OCI-LY1 (cell line): Measurements from ENCODE around the gene EBF4.

Experiments
- CTCF ChIP-seq: fragments of 200-600 bp; sonication (generic), shearing (Covaris generic); IDR thresholded peaks from 2 replicates; pipeline ENCODE4 v1.5.1; 2017; ENCODE audit warnings: mild to moderate bottlenecking, antibody characterized with exemption, low read length, moderate library complexity, mixed read lengths
- EZH2 ChIP-seq: fragments of 200-600 bp; sonication (generic), shearing (Covaris generic); IDR thresholded peaks from 2 replicates; pipeline ENCODE4 v1.8.0; 2017; ENCODE audit warnings: borderline replicate concordance, mixed run types, mild to moderate bottlenecking, antibody characterized with exemption, low read length, moderate library complexity, mixed read lengths

DNA sequence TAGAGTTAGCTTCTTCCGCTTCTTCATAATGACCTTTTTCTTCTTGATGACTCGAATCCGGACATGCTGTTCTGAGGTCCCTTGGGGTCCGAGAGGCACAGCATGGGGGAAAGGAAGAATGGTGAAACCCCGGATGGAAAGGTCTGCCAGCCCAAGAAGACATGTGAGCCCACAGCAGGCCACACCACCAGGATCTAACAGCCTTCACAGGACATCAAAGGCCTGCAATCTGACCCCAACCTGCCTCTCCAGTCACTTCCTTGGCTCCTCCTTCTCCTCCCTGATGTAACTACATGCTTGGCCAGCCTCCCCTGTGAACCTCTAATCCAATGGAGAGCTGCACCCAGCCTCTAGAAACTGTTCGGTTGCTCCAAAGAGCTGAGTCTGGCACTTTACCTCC, 106.2 kb downstream of the EBF4 start:
- TF ChIP-seq CTCF (no peak), EZH2 (no peak)
